Neural progenitor cell (in vitro differentiated cells): ENCODE measurements around the gene SDK1. TPM values are rescaled to one million over a fixed set of nuclear protein-coding genes. Genes with fewer than 3 reads are reported as not detected.

ENCODE experiments used
- DNase-seq: peaks from one replicate; pipeline ENCODE4 v3.0.0-alpha.2; 2016; ENCODE audit warnings: low spot score
- H2AFZ ChIP-seq: fragments of 200-600 bp; sonication (generic); replicated peaks from 2 replicates; pipeline ENCODE4 v1.6.1; 2016; ENCODE audit warnings: antibody characterized with exemption
- H3F3A ChIP-seq: fragments of 200-600 bp; sonication (generic); 2 replicates; pipeline ENCODE4 v1.6.1; 2016; ENCODE audit warnings: antibody characterized with exemption, low read depth
- H3K27ac ChIP-seq: fragments of 200-600 bp; sonication (generic); 2 replicates; pipeline ENCODE4 v1.5.1; 2016; ENCODE audit warnings: mild to moderate bottlenecking
- H3K27me3 ChIP-seq: fragments of 200-600 bp; sonication (generic); 2 replicates; pipeline ENCODE4 v1.6.1; 2016; ENCODE audit warnings: mild to moderate bottlenecking, moderate library complexity
- H3K36me3 ChIP-seq: fragments of 200-600 bp; sonication (generic); 2 replicates; pipeline ENCODE4 v1.5.1; 2016
- H3K4me1 ChIP-seq: fragments of 200-600 bp; sonication (generic); 2 replicates; pipeline ENCODE4 v1.6.1; 2016; ENCODE audit warnings: mixed run types
- H3K4me2 ChIP-seq: fragments of 200-600 bp; sonication (generic); 2 replicates; pipeline ENCODE4 v1.6.1; 2016
- H3K4me3 ChIP-seq: fragments of 200-600 bp; sonication (generic); 2 replicates; pipeline ENCODE4 v1.5.1; 2016
- H3K79me2 ChIP-seq: fragments of 200-600 bp; sonication (generic); 2 replicates; pipeline ENCODE4 v1.6.1; 2016; ENCODE audit warnings: low read depth
- H3K9ac ChIP-seq: fragments of 200-600 bp; sonication (generic); 2 replicates; pipeline ENCODE4 v1.6.1; 2016
- H3K9me3 ChIP-seq: fragments of 200-600 bp; sonication (generic); 2 replicates; pipeline ENCODE4 v1.5.1; 2016; ENCODE audit warnings: low read depth
- H4K20me1 ChIP-seq: fragments of 200-600 bp; sonication (generic); 2 replicates; pipeline ENCODE4 v1.6.1; 2016; ENCODE audit warnings: low read depth
- H3K27ac Mint-ChIP-seq: 3 replicates; pipeline ENCODE4 v1.8.0; 2021; ENCODE audit warnings: mixed read lengths
- H3K27me3 Mint-ChIP-seq: 2 replicates; pipeline ENCODE4 v1.8.0; 2022; ENCODE audit warnings: low read depth, mild to moderate bottlenecking, inconsistent platforms, moderate library complexity, mixed read lengths; ENCODE audit not compliant: insufficient read depth
- H3K36me3 Mint-ChIP-seq: 3 replicates; pipeline ENCODE4 v1.8.0; 2021; ENCODE audit warnings: mixed read lengths
- H3K4me1 Mint-ChIP-seq: 3 replicates; pipeline ENCODE4 v1.8.0; 2021; ENCODE audit warnings: mixed read lengths
- H3K4me3 Mint-ChIP-seq: 3 replicates; pipeline ENCODE4 v1.8.0; 2021; ENCODE audit warnings: mild to moderate bottlenecking, moderate library complexity, mixed read lengths
- H3K9me3 Mint-ChIP-seq: 3 replicates; pipeline ENCODE4 v1.8.0; 2020; ENCODE audit warnings: mixed read lengths
- CTCF ChIP-seq: fragments of 200-600 bp; sonication (generic); IDR thresholded peaks from 2 replicates; pipeline ENCODE4 v1.5.1; 2017; ENCODE audit warnings: antibody characterized with exemption, mild to moderate bottlenecking
- EZH2 ChIP-seq: fragments of 200-600 bp; sonication (generic); IDR thresholded peaks from 2 replicates; pipeline ENCODE4 v1.6.1; 2017; ENCODE audit warnings: antibody characterized with exemption, mild to moderate bottlenecking, moderate library complexity
- EZH2phosphoT487 ChIP-seq: fragments of 200-600 bp; sonication (generic); IDR thresholded peaks from 2 replicates; pipeline ENCODE4 v1.6.1; 2017; ENCODE audit warnings: antibody characterized with exemption
- total RNA-seq: library from RNA; depleted of rRNA; stranded (reverse); fragments of >200 nt; gene quantifications from 2 replicates; pipeline ENCODE4 v1.2.3, GENCODE V29; 2015; ENCODE audit warnings: low replicate concordance

Gene SDK1
- total RNA-seq, 1 donor from 2014 or later: 4.9 TPM

GRCh38 chr7:4151926-4152549, 851.0 kb downstream of the SDK1 start:
- no peaks in the 10 kb centered on the region for H3K36me3 ChIP-seq
- H3K4me3 Mint-ChIP-seq: no peak overlapping the region
- no peaks in the 10 kb centered on the region for H3F3A ChIP-seq
- no peaks in the 10 kb centered on the region for H4K20me1 ChIP-seq
- peaks cover 12% of the 10 kb centered on the region for H3K4me1 Mint-ChIP-seq
- H3K9ac ChIP-seq: no peak overlapping the region
- no peak for DNase-seq
- H3K27me3 Mint-ChIP-seq: peaks cover 3% of the 10 kb centered on the region
- TF ChIP-seq EZH2: no peak
- TF ChIP-seq CTCF: no peak
- TF ChIP-seq EZH2phosphoT487: no peak
- no peak overlapping the region for H3K27ac Mint-ChIP-seq
- H3K79me2 ChIP-seq: no peaks in the 10 kb centered on the region
- no peaks in the 10 kb centered on the region for H3K4me1 ChIP-seq
- no peaks in the 10 kb centered on the region for H3K27me3 ChIP-seq
- peaks cover 3% of the 10 kb centered on the region for H3K36me3 Mint-ChIP-seq
- no peaks in the 10 kb centered on the region for H3K9me3 Mint-ChIP-seq
- no peak overlapping the region for H3K4me3 ChIP-seq
- H3K4me2 ChIP-seq: no peak overlapping the region
- no peak overlapping the region for H2AFZ ChIP-seq
- no peak overlapping the region for H3K27ac ChIP-seq
- no peaks in the 10 kb centered on the region for H3K9me3 ChIP-seq

GRCh38 chr7:4154882-4155535, 854.0 kb downstream of the SDK1 start:
- Histone ChIP-seq H4K20me1 (no peaks in the 10 kb centered on the region), H3K27me3 (no peaks in the 10 kb centered on the region), H3F3A (no peaks in the 10 kb centered on the region), H2AFZ (no peak overlapping the region), H3K9me3 (no peaks in the 10 kb centered on the region), H3K9ac (no peak overlapping the region), H3K4me3 (no peak overlapping the region), H3K4me1 (peaks cover 1% of the 10 kb centered on the region), H3K79me2 (no peaks in the 10 kb centered on the region), H3K27ac (no peak overlapping the region), H3K36me3 (no peaks in the 10 kb centered on the region), H3K4me2 (no peak overlapping the region)
- TF ChIP-seq EZH2phosphoT487 (no peak), EZH2 (no peak), CTCF (no peak)
- DNase-seq: peak; percentile 21
- H3K4me1 Mint-ChIP-seq: peaks cover 12% of the 10 kb centered on the region
- H3K36me3 Mint-ChIP-seq: peaks cover 3% of the 10 kb centered on the region
- no peak overlapping the region for H3K4me3 Mint-ChIP-seq
- no peaks in the 10 kb centered on the region for H3K9me3 Mint-ChIP-seq
- H3K27me3 Mint-ChIP-seq: peaks cover 3% of the 10 kb centered on the region
- peak overlapping the region; percentile 69 for H3K27ac Mint-ChIP-seq

- no peaks in the 10 kb centered on the region for H4K20me1 ChIP-seq
- H3K27me3 ChIP-seq: no peaks in the 10 kb centered on the region
- Mint-ChIP-seq H3K27ac (no peak overlapping the region), H3K9me3 (no peaks in the 10 kb centered on the region), H3K4me3 (no peak overlapping the region), H3K4me1 (peaks cover 21% of the 10 kb centered on the region), H3K36me3 (peaks cover 7% of the 10 kb centered on the region), H3K27me3 (peaks cover 3% of the 10 kb centered on the region)
- no peak overlapping the region for H3K4me3 ChIP-seq
- no peak for DNase-seq
- no peaks in the 10 kb centered on the region for H3F3A ChIP-seq
- no peaks in the 10 kb centered on the region for H3K79me2 ChIP-seq
- H2AFZ ChIP-seq: no peak overlapping the region
- no peak overlapping the region for H3K9ac ChIP-seq
- no peaks in the 10 kb centered on the region for H3K9me3 ChIP-seq
- TF ChIP-seq CTCF (no peak), EZH2 (no peak), EZH2phosphoT487 (no peak)
- H3K27ac ChIP-seq: no peak overlapping the region
- no peaks in the 10 kb centered on the region for H3K36me3 ChIP-seq
- peaks cover 5% of the 10 kb centered on the region for H3K4me1 ChIP-seq
- no peak overlapping the region for H3K4me2 ChIP-seq
Measured at GRCh38 chr7:4156190-4156589, 855.1 kb downstream of the SDK1 start.
